DOHH2 (cell line): Measurements from ENCODE around the gene PBX4.

Experiments
- CTCF ChIP-seq: fragments of 200-600 bp; sonication (generic); IDR thresholded peaks from one replicate; pipeline ENCODE4 v1.5.1; 2014; ENCODE audit warnings: antibody characterized with exemption, mild to moderate bottlenecking, low read depth, low read length; ENCODE audit not compliant: poor library complexity, severe bottlenecking
- EZH2phosphoT487 ChIP-seq: fragments of 200-600 bp; sonication (generic); IDR thresholded peaks from 2 replicates; pipeline ENCODE4 v1.6.1; 2017; ENCODE audit warnings: borderline replicate concordance, mild to moderate bottlenecking, antibody characterized with exemption, low read length, moderate library complexity, mixed read lengths

GRCh38 chr19:19528721-19529490 is 89.6 kb downstream of the PBX4 start, which contains the start of gene YJEFN3:
- TF ChIP-seq CTCF (no peak), EZH2phosphoT487 (no peak)
